CD4-positive, alpha-beta T cell treated with Interleukin-6 at 100 ng/mL for 8 hours (primary cell): ENCODE results near the gene FRMPD4.

Experiments used
- DNase-seq: peaks from one replicate; pipeline ENCODE4 v3.0.0-alpha.2; 2020; ENCODE audit warnings: mixed read lengths, low spot score

Gene FRMPD4

DNA sequence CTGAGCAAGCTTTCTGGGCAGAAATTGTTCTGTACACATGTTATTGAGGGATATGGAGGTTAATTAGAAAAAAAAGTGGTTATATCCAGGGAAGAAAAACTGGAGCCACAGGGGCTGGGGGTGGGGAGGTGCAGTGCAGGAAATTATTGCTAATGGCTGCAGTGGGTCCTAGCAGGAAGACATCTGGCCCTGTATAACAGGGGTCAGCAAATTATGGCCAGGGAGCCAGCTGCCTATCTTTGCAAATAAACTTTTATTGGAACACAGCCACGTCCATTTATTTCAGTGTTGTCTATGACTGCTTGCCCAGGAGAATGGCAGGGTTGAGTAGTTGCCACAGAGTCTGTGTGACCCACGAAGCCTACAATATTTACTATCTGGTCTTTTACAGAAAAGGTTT is 629.6 kb downstream of the FRMPD4 start:
- no peak for DNase-seq

DNA sequence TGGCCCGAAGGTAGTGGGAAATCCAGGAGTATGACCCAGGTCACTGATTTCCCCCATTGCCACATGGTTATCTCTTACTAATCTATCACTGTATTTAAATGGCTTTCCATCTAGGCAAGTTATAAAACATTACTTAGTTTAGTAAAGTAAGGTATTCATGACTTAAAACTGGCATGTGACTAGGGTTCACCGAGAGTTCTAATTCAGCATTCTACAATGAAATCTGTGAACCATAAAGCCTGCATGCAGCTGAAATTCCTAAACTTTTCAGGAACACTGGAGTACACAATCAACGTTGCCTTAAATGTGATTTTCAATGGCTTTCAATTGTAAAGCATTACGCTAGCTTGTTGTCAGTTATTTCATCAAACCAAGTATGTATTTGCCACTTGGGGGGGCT is 630.2 kb downstream of the FRMPD4 start:
- no peak for DNase-seq

DNA sequence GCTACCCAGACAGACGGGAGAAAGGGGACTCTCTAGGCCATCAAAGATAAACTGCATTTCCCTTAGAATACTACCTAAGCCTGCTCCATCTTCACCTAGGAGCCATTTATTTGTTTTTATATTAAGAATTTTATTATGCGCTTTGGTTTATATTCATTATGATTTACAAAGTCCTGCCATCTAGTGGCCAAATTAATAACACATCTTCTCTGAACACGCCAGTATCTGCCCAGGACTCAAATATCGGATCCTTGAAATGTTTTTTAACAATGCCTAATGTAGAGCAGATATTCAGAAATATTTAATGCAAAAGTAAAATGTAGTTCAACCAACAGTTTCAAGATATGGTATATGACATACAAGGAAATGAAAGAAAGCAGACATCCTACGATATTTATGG is 632.2 kb downstream of the FRMPD4 start:
- DNase-seq: peak; percentile 10

DNA sequence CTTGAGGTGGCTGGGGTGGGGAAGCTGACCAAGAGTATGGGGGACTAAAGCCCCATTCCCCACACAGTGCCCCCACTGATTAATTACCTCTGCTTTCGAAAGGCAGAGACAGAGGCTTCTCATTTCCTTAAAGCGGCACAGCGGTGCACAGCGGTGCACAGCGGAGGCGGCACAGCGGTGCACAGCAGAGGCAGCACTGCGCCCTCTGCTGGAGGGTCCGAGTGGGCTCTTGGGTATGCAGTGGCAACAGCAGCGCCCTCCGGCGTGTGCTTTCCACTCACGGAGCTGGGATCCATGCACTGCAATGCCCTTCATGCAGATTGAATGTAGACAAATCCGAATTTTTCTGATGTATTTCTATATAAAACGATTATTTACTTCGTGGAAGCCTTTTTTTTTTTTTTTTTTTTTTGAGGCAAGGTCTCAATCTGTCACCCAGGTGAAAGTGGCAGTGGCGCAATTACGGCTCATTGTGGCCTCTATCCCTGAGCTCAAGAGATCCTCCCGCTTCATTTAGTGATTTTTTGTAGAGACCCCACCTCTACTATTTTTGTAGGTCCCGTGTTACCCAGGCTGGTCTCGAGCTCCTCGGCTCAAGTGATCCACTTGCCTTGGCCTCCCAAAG is 633.3 kb downstream of the FRMPD4 start:
- DNase-seq: peak; percentile 65
